Smooth muscle cell (in vitro differentiated cells): ENCODE data around the gene CRYBA1. TPM values are rescaled to one million over a fixed set of nuclear protein-coding genes. Genes with fewer than 3 reads are reported as not detected.

Experiments used
- DNase-seq: peaks from one replicate; lab custom pipeline; 2025; ENCODE audit not compliant: unreplicated experiment; lab: John Stamatoyannopoulos, UW
- H2AFZ ChIP-seq: fragments of 200-600 bp; sonication (generic); 2 replicates; pipeline ENCODE4 v1.6.0; 2016; ENCODE audit warnings: antibody characterized with exemption, low read depth, mild to moderate bottlenecking
- H3F3A ChIP-seq: fragments of 200-600 bp; sonication (generic); 2 replicates; pipeline ENCODE4 v1.6.0; 2017; ENCODE audit warnings: antibody characterized with exemption, low read depth
- H3K27ac ChIP-seq: fragments of 200-600 bp; sonication (generic); 2 replicates; pipeline ENCODE4 v1.5.1; 2016; ENCODE audit warnings: low read depth, mild to moderate bottlenecking
- H3K27me3 ChIP-seq: fragments of 200-600 bp; sonication (generic); 2 replicates; pipeline ENCODE4 v1.6.1; 2016; ENCODE audit warnings: low read depth, mild to moderate bottlenecking
- H3K36me3 ChIP-seq: fragments of 200-600 bp; sonication (generic); 2 replicates; pipeline ENCODE4 v1.5.1; 2016; ENCODE audit warnings: low read depth
- H3K4me1 ChIP-seq: fragments of 200-600 bp; sonication (generic); 2 replicates; pipeline ENCODE4 v1.5.1; 2016; ENCODE audit warnings: low read depth
- H3K4me2 ChIP-seq: fragments of 200-600 bp; sonication (generic); 2 replicates; pipeline ENCODE4 v1.6.0; 2016; ENCODE audit warnings: mild to moderate bottlenecking
- H3K4me3 ChIP-seq: fragments of 200-600 bp; sonication (generic); 2 replicates; pipeline ENCODE4 v1.5.1; 2016; ENCODE audit warnings: mild to moderate bottlenecking
- H3K79me2 ChIP-seq: fragments of 200-600 bp; sonication (generic); 2 replicates; pipeline ENCODE4 v1.6.0; 2016; ENCODE audit warnings: low read depth, mild to moderate bottlenecking
- H3K9ac ChIP-seq: fragments of 200-600 bp; sonication (generic); 2 replicates; pipeline ENCODE4 v1.6.0; 2016; ENCODE audit warnings: low read depth
- H3K9me3 ChIP-seq: fragments of 200-600 bp; sonication (generic); replicated peaks from 2 replicates; pipeline ENCODE4 v1.5.1; 2016; ENCODE audit warnings: low read depth
- H4K20me1 ChIP-seq: fragments of 200-600 bp; sonication (generic); 2 replicates; pipeline ENCODE4 v1.6.0; 2016; ENCODE audit warnings: low read depth
- WGBS: methylation state at CpG from one replicate; pipeline ENCODE4 v1.1.7; 2016; ENCODE audit warnings: low lambda C conversion rate; 5-methylcytosine and 5-hydroxymethylcytosine counted together
- polyA plus RNA-seq: library from polyadenylated mRNA; unstranded; fragments of >200 nt; fragmentation: Nextera tagmentation; extraction: Ambion mirVana; gene quantifications from 2 replicates; pipeline ENCODE4 v1.2.1, GENCODE V29; 2016
- total RNA-seq: library from RNA; depleted of rRNA; stranded (reverse); fragments of >200 nt; gene quantifications from 2 replicates; pipeline ENCODE4 v1.2.3, GENCODE V29; 2014
- TF ChIP-seq, protein P1 (sequence below): fragments of 200-600 bp; sonication (generic); IDR thresholded peaks from 2 replicates; pipeline ENCODE4 v1.5.1; 2017; ENCODE audit warnings: borderline replicate concordance, mild to moderate bottlenecking, antibody characterized with exemption; ENCODE audit not compliant: insufficient read depth, poor library complexity, severe bottlenecking

Gene CRYBA1
- total and polyA plus RNA-seq, 2 experiments from 2014 or later: not detected

- no peaks in the 10 kb centered on the region for H3K27me3 ChIP-seq
- H3K9me3 ChIP-seq: no peaks in the 10 kb centered on the region
- peaks cover 22% of the 10 kb centered on the region for H3F3A ChIP-seq
- 68% methylated on average over 4 of the region's 4 CpGs for WGBS
- no peak overlapping the region for H3K27ac ChIP-seq
- H3K79me2 ChIP-seq: no peaks in the 10 kb centered on the region
- no peak overlapping the region for H3K4me3 ChIP-seq
- H3K36me3 ChIP-seq: no peaks in the 10 kb centered on the region
- no peak overlapping the region for H3K4me2 ChIP-seq
- no peaks in the 10 kb centered on the region for H4K20me1 ChIP-seq
- H3K4me1 ChIP-seq: peaks cover 30% of the 10 kb centered on the region
- TF ChIP-seq, protein P1, sequence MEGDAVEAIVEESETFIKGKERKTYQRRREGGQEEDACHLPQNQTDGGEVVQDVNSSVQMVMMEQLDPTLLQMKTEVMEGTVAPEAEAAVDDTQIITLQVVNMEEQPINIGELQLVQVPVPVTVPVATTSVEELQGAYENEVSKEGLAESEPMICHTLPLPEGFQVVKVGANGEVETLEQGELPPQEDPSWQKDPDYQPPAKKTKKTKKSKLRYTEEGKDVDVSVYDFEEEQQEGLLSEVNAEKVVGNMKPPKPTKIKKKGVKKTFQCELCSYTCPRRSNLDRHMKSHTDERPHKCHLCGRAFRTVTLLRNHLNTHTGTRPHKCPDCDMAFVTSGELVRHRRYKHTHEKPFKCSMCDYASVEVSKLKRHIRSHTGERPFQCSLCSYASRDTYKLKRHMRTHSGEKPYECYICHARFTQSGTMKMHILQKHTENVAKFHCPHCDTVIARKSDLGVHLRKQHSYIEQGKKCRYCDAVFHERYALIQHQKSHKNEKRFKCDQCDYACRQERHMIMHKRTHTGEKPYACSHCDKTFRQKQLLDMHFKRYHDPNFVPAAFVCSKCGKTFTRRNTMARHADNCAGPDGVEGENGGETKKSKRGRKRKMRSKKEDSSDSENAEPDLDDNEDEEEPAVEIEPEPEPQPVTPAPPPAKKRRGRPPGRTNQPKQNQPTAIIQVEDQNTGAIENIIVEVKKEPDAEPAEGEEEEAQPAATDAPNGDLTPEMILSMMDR: peak; percentile 19
- H2AFZ ChIP-seq: no peak overlapping the region
- no peak overlapping the region for H3K9ac ChIP-seq
- no peak for DNase-seq
Observed at GRCh38 chr17:29243792-29244191, 2.9 kb upstream of the CRYBA1 start.

- Histone ChIP-seq H3K36me3 (no peaks in the 10 kb centered on the region), H2AFZ (no peak overlapping the region), H3F3A (peaks cover 19% of the 10 kb centered on the region), H4K20me1 (no peaks in the 10 kb centered on the region), H3K4me3 (no peak overlapping the region), H3K79me2 (no peaks in the 10 kb centered on the region), H3K4me1 (peaks cover 25% of the 10 kb centered on the region), H3K27ac (no peak overlapping the region), H3K9me3 (no peaks in the 10 kb centered on the region), H3K9ac (no peak overlapping the region), H3K4me2 (no peak overlapping the region), H3K27me3 (no peaks in the 10 kb centered on the region)
- TF ChIP-seq, protein P1: no peak
- WGBS: 88% methylated on average over 6 of the region's 6 CpGs
- DNase-seq: no peak
Observed at GRCh38 chr17:29245401-29245800, 1.3 kb upstream of the CRYBA1 start.

- no peak overlapping the region for H3K27ac ChIP-seq
- peaks cover 11% of the 10 kb centered on the region for H3F3A ChIP-seq
- H3K36me3 ChIP-seq: no peaks in the 10 kb centered on the region
- H3K4me2 ChIP-seq: no peak overlapping the region
- H3K9ac ChIP-seq: no peak overlapping the region
- no peaks in the 10 kb centered on the region for H3K9me3 ChIP-seq
- H3K4me3 ChIP-seq: no peak overlapping the region
- WGBS: 100% methylated on average over 2 of the region's 2 CpGs
- H3K79me2 ChIP-seq: no peaks in the 10 kb centered on the region
- DNase-seq: no peak
- H3K27me3 ChIP-seq: no peaks in the 10 kb centered on the region
- no peak overlapping the region for H2AFZ ChIP-seq
- H4K20me1 ChIP-seq: peaks cover 7% of the 10 kb centered on the region
- TF ChIP-seq, protein P1: no peak
- peaks cover 12% of the 10 kb centered on the region for H3K4me1 ChIP-seq
Observed at GRCh38 chr17:29247219-29247618, 560 bp downstream of the CRYBA1 start.

DNA sequence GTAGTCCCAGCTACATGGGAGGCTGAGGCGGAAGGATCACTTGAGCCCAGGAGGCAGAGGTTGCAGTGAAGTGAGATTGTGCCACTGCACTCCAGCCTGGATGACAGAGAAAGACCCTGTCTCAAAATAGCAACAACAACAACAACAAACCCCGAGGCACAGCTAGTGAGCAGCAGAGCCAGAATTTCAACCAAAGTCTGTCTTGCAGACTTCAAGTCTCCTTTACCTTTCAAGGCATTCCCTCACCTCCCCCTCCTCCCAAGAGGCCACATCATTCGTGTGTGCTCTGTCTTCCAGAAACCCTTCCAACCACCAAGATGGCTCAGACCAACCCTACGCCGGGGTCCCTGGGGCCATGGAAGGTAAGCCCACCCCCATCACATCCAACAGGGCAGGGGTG is 2.2 kb downstream of the CRYBA1 start:
- H3K27me3 ChIP-seq: no peaks in the 10 kb centered on the region
- H4K20me1 ChIP-seq: peaks cover 21% of the 10 kb centered on the region
- H3K27ac ChIP-seq: no peak overlapping the region
- no peak overlapping the region for H3K4me2 ChIP-seq
- DNase-seq: no peak
- no peak overlapping the region for H2AFZ ChIP-seq
- H3F3A ChIP-seq: peaks cover 19% of the 10 kb centered on the region
- H3K79me2 ChIP-seq: no peaks in the 10 kb centered on the region
- no peak overlapping the region for H3K4me3 ChIP-seq
- TF ChIP-seq, protein P1: no peak
- H3K4me1 ChIP-seq: peaks cover 12% of the 10 kb centered on the region
- no peaks in the 10 kb centered on the region for H3K9me3 ChIP-seq
- H3K36me3 ChIP-seq: no peaks in the 10 kb centered on the region
- WGBS: 87% methylated on average over 5 of the region's 5 CpGs
- H3K9ac ChIP-seq: no peak overlapping the region
